Pons (tissue), 1 donor: Measurements from ENCODE around the gene GJD4.

Experiments used
- DNase-seq: peaks from one replicate; pipeline ENCODE4 v3.0.0-alpha.2; 2016; ENCODE audit warnings: low spot score

GJD4 gene, protein sequence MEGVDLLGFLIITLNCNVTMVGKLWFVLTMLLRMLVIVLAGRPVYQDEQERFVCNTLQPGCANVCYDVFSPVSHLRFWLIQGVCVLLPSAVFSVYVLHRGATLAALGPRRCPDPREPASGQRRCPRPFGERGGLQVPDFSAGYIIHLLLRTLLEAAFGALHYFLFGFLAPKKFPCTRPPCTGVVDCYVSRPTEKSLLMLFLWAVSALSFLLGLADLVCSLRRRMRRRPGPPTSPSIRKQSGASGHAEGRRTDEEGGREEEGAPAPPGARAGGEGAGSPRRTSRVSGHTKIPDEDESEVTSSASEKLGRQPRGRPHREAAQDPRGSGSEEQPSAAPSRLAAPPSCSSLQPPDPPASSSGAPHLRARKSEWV

DNA sequence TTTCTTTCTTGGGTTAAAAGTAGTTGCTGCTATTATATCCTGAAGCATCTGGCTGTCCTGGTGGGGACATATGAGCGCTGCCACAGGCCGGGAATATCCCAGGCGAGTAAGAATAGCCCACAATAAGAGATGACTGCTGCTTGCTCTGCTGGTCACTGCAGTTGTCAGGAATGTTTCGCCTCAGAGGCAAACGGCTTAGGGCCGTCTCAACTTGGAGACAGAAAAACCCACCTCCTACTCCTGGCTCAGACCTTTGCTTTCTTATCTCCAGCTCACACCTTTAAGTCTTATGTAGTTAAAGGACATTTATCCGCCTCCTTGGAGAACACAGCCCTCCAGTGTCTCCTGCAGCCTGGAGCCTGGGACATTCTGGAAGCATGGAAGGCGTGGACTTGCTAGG, at the start of gene GJD4:
TSS of gene GJD4 (plus strand) at position 151 of the 400 bp plus-strand sequence. CDS start at position 378, 227 bp downstream.
- DNase-seq, result no peak

DNA sequence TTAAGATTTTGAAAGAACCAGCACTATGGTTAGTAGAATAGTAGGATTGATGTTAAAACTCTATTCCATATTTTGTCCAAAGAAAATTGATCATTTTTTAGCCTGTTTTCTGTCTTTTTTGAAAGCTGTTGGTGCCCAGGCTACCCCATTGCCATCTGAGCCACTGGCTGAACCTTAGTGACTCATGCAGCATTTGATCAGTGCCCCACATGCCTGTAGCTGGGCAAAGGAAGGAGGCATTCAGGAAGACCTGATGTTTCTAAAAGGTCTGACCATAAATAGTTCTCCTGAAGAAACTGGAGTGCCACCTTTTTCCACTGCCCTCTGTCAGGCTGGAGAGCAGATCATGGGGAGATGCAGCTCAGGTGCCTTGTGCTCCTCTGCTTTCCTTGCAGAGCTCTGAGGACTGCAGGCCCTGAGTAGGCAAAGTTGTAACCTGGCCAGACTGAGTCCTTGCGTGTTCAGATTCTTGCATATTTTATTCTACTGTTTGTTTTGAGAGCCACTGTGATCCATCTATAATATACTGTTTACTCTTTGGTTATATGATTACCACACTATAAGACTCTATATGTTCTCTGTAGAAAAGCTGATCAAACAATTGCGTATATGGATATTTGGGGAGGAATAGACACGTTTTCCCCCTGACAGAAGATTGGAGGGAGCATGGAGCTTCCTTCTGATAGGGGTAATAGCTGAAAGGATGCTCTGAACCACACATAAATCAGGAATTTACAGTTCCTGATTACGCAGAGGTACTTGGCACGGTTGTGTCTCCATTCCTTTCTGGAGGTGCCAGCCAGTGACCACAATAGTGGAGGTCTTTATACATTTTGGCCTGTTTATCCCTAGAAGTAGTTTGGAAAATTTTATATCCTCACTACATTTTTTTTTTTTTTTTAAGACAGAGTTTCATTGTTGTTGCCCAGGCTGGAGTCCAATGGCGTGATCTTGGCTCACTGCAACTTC, 48.9 kb upstream of the GJD4 start:
- DNase-seq, result no peak

DNA sequence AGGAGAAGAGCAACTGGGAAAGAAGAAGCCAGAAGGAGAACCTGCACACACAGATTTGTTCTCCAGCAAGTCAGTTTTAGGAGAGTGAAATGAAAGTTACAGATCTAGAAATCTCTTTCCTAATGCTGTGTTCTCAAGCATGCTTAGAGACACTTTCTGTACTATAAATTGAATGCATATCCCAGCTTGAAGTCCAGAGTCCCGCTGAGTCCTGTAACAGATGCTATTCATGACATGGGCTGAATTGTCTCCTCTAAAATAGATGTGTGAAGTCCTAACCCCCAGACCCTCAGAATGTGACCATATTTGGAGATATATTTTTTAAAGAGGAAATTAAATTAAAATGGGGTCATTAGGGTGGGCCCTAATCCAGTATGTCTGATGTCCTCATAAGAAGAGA, 46.9 kb upstream of the GJD4 start:
- no peak for DNase-seq

DNA sequence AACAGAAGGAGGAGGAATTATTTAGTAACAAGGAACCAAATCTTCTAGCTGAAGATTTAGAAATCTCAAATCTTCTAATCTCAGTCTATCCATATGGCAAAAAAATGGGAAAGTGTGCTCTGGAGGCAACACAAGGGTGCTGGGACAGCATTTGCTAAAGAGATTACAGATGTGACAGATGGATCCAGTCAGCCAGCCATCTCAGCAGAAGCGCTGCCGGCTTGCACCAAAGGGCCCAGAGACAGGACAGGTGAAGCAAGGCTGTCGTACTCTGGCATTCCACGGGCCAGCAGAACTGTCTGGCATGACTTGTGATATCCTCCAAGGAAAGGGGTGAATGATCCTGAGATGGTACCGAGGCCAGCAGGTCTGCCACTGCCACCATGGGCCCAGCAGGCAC, 45.7 kb upstream of the GJD4 start:
- no peak for DNase-seq

DNA sequence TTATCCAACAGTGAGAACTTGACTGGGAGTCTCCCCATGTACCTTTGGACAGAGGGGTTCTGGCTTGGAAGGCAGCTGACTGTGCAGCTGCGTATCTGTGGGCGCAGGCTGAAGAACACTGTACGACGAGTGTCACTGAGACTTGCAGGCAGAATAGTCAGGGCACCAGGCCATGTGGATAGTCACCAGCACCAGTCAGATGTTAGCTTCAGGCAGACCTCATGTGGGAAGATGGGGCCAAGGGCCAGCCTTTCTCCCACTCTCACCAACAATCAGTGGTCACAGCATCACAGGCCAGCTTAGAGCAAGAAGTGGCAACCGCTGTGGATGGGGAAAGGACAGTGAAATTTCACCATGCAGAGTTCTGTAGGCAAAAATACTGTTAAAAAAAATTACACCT, 43.4 kb upstream of the GJD4 start:
- DNase-seq, result peak; percentile 80

DNA sequence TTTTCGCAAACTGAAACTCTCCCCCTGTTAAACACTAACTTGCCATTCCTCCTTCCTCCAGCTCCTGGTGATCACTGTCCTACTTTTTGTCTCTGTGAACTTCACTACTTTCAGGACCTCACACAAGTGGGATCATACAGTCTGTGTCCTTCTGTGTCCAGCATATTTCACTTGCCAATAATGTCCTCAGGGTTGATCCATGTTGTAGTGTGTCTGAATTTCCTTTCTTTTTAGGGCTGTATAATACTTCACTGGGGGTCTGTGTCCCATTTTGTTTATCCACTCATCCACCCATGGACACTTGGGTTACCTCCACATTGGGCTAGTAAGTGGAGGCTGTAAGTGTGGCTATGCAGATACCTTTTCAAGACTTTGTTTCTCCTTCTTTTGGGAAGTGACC, 42.7 kb upstream of the GJD4 start:
- DNase-seq, result no peak

DNA sequence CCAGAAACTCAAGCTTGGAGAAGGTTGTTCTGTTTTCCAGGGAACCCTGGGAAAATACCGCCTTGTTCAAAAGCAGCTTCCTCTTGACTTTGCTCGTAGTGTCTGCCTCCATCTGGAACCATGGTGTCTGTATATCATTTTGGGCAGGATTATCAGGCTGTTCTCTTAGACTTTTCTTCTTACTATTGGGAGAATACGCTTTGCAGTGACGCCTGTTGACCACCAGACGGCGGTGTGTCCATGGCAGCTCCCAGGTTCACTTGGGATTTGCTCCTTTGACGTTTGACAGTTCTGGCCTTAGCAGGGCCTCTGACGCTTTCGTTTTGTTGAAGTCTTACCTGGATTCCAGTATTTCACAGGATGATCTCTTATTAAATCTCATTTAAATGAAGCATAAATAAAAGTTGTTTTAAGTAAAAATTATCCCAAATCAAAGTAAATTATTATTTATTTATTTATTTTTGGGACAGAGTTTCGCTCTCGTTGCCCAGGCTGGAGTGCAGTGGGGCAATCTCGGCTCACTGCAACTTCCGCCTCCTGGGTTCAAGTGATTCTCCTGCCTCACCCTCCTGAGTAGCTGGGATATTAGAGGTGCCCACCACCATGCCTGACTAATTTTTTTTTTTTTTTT, 41.8 kb upstream of the GJD4 start:
- DNase-seq, result peak; percentile 74

DNA sequence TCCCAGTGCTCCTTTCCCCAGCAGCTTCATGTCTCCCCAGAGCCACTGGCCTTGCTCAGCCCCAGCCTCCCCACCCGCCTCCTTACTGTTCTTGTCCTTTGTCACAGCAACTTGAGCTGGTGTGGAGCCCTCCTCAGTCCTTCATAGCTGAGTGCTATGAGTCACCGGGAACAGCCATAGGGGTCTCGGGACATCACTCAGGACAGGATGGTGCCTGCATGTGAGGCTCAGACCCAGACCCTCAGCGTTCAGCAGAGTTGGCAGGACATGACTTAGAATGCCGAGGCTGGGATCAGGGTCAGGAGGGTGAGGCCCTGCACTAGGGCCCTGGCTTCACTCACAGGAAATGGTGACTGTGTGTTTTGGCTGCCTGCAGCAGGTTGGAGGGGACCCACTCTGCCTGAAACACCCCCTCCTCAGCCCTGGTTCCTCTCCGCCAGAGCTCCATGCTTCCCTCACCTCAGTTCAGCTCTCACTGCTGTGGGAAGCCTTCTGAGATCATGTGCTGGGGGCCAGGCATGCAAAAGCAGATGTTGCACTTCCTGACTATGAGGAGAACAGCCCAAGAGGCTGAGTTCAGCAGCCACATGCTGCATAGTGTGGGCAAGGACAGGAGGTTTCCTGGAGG, 40.7 kb upstream of the GJD4 start:
- DNase-seq, result peak; percentile 71

DNA sequence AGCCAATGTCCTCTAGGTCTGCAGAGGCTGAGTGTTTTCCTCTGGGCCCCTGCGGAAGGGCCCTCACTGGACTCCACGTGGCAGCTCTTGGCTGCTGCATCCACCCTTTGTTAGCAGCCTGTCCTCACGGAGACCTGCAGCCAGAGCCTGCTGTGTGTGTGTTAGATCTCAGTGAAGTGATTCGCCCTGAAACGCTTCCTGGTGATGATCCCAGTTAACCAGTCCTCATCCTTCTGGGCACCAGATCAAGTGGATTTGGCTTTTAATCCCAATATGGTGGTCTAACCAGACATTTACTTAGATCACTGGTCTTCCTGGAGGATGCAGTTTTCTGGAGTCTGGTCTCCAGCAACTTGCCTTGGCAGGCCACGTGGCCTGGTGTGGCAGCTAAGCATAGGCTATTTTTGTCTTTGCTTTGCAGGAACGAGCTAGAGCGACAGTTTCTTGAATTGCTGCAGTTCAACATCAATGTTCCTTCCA, 39.5 kb upstream of the GJD4 start:
- peak; percentile 65 for DNase-seq

DNA sequence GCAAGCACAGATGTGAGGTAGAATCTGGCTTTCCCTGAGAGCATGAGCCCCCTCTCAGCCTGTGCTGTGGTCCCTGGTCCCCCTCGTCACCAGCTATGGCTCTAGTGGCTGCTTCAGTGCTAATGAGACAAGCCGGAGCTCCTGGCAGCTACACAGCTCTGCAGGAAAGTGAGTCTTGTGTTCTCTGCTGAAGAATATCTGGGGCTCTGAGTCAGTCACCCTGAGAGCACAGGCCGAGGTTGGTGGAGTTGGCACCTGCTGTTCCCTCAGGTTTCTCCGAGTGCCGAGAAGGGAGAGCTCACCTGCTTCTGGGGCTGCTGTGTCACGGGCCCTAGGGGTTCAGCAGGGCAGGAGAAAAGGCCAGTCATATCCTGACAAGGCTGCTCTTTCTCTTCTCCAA, 37.2 kb upstream of the GJD4 start:
- DNase-seq, result no peak

DNA sequence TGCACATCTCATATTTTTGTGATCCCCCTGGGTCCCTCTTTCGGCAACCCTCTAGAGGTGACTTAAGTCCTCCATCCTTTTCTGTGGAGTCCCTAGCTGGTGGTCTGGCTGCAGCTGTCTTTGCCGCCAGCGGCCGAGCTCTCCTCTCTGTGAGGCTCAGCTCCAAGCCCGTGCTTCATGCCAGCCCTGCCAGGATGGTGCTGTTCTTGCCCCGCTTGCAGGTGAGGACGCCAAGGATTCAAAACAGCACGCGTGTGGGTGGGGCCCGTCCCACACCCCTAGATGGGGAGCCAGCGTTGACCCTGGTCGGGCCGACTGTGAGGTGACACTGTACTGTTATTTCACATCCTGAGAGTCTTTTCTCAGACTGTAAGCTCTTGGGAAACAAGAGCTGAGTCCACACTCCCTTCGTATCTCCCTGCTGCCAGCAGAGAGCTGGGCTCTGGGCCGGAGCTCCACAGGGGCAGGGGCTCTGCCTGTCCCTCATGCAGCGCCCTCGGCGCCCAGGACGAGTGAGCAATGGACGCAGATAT, 36.6 kb upstream of the GJD4 start:
- DNase-seq, result no peak

DNA sequence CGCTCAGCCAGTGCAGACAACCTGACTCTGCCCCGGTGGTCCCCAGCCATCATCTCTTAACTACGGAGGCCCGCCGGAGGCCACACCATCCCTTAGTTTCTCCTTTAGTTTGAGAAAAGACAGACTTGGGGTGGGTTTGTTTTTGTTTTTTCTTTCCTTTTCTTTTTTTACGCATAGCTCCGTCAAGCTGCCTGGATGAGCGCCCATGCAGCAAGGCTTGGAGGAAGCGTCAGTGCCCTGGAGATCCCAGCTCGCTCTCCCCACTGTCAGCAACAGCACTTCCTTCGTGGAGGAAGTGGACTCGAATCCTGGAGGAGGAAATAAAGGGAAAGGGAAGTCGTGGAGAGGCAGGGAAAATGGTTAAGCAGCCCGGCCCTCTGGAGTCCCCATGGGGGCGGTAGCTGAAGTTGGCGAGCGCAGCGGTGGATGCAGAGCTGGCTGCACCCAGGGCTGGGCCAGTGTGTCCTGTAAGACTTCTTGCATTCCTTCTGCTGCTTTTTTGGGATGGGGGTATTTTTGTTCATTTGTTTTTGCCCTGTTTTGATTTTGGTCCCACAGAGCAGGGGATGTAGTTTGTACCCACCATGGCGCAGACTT, 35.9 kb upstream of the GJD4 start:
- no peak for DNase-seq

DNA sequence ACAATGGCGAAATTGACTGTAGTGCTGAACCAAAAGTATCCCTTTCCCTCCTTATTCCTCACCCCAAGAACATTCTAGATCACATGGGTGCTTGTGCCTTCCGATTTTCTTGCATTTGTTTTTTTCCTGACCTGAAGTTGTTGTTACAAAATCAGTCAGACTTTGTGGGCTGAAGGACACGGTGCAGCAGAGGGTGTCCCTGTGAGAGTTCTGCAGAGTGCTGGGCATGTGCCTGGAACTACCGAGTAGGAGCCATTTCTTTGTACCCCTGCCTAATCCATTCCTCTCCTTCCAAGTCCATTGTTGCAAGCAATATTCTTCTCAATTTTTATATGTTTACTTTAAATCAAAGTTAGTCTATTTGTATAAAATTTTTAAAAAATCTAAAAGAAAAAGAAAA, 35.3 kb upstream of the GJD4 start:
- DNase-seq, result no peak

DNA sequence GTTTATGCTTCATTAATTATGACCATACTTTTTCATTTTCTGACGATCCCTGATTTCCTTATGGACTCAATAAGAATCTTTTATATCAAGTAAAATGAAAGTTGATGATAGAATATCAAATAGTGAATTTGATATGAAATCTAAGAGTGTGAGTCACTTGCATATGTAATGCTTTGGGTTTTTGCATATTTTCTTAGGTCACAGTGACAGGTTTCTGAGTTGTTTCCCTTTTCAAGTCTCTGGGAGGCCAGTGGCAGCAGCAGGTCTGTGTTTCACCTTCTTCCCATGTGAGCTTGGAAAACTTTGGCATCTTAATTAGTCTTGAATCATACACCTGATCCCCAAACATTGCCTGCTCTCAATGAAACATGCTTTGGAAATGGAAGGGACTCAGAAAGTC, 34.7 kb upstream of the GJD4 start:
- no peak for DNase-seq

DNA sequence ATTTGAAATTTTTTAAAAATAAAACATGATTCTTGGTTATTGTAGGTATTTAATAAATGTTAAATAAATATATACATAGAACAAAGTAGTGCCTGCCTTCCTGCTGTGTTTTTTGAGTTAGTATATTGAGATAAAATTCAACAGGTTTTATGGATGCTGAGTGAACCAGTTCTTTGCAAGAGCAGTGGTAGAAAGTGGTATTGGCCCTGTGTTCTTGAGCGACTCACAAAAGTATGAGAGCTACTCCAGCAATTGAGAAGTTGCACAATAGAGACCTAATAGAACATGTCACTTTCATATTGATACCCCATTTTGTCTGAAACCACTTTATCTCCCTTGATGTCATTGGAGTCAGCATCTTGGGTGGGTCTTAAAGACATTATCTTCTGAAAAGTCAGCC, 32.6 kb upstream of the GJD4 start:
- DNase-seq, result no peak

DNA sequence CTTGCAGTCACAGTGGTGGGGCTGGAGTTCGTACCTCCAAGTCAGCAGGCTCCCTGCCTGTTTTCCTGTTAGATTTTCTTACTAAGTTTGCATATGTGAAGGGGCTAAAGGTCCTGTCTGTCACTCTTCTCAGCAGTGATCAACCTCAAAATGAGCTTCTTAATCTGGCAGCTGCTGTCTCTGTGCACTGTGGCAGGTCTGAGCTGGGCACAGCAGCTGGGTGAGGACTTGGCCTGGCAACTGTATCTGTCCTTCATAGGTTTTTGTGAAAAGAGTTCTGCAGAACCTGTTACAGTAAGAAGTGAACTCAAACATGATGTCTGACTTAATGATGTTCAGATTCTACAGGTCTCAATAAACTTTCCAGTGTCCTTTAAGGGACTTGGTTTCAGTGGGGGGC, 31.3 kb upstream of the GJD4 start:
- DNase-seq, result no peak

DNA sequence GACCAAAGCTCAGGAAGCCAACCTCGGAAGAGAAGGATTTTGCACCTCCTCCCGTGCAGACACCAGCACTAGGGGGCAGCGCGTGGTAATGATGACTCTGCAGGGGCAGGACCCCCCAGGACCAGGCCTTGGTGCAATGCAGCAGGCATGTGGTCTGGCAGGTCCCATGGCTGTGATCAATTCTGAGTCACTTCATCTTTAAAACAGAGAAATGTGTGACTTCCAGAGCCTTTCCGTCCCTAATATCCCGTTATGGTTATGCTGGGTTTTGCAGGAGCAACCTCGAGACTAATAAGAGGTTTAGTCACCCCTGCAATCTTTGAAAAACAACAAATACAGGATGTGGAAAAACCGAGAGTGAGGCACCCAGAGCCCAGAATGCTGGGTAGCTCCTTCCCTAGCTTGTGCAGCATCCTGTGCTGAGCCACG, 30.2 kb upstream of the GJD4 start:
- no peak for DNase-seq

DNA sequence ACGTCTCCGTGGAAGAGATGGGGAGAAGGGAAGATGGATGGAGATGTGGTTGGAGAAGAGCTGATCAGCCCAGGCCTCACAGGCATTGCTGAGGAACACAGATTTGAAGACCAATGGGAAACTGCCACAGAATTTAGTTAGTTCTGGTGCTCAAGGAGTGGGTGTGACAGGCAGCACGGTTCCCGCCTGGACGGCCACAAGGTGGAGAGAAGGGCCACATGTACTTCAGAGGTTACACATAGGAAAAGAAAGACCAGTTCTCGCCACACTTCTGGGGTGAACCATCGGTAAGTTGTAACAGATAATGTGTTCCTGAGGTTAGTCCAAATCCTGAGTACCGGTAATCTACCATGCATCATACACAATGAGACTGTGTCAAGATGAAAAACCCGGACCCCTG, 29.5 kb upstream of the GJD4 start:
- no peak for DNase-seq

DNA sequence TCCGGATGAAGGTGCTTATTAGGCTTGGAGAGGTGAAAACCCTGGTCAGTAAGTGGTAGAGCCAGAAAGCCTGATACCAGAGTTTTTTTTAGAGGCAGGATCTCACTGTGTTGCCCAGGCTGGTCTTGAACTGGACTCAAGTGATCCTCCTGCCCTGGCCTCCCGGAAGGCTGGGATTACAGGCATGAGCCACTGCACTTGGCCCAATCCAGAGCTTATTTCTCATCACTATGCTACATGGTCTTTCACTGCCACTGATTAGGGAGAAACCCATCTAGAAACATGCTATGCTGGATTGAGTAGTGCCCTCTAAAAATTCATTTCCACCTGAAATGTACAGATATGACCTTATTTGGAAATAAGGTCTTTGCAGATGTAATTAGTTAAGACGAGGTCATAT, 28.4 kb upstream of the GJD4 start:
- no peak for DNase-seq

DNA sequence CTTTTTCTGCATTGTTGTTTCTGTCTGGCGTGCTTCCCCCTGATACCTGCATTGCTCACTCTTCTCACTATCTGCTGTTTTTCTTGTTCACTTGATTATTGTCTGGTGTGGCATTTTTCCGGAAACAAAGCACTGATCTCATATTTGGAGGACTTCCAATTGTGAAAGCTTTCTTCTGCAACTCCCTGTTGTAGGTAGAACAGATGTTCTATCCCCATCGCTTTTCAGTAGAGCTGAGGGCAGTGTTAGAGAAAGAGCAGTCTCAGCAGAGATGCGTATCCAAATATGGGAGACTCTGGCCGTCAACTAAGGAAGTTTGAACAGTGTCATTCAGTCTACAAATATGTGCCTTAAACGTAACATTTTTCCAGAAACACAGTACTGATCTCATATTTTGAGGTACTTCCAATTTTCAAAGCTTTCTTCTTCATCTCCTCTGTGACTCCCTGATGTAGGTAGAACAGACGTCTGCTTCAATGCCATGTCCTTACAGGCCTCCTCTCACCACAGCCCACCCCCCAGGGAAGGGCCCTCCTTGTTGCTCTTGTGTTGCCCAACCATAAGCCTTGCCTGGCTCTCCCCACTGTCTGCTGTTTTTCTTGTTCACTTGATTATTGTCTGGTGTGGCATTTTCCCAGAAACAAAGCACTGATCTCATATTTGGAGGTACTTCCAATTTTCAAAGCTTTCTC, 27.1 kb upstream of the GJD4 start:
- DNase-seq, result no peak

DNA sequence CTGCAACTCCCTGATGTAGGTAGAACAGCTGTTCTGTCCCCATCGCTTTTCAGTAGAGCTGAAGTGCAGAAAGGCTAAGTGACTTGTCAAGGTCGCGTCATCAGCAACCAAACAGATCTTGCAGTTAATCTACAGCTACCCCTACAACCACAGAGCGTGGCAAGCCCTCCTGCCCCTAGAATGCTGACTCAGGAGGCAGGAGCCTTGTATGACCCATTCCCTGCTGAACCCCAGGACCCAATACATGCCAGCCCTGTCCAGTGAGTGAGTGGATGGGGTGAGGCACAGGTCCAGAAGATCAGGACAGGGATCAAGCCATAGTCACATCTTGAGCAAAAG, 26.6 kb upstream of the GJD4 start:
- no peak for DNase-seq
